SIG-M5 treated with dmso at 0.1 percent for 504 hours (cell line): ENCODE data around the gene ENTPD2.
"Not testable (repeated sequence)": the region's sequence is repeated elsewhere in the genome, so short reads cannot be mapped to it uniquely, and the experiment has no call there.

Source experiments
- DNase-seq: peaks from one replicate; lab custom pipeline; 2025; ENCODE audit not compliant: unreplicated experiment; lab: John Stamatoyannopoulos, UW

Gene ENTPD2

GRCh38 chr9:137048655-137049543 lies 5.0 kb downstream of the ENTPD2 start:
- DNase-seq = no peak

- peak; percentile 73 for DNase-seq
Measured at GRCh38 chr9:137046088-137046787, 7.6 kb downstream of the ENTPD2 start, which contains the start of gene NPDC1. NPDC1 (minus strand) TSS chr9:137046177; CDS start chr9:137045989, 188 bp downstream.

- DNase-seq = no peak
Measured at GRCh38 chr9:137045294-137046087, 8.4 kb downstream of the ENTPD2 start.

GRCh38 chr9:137044502-137045177 lies 9.2 kb downstream of the ENTPD2 start:
- no peak for DNase-seq

- no peak for DNase-seq
Measured at GRCh38 chr9:137044037-137044436, 9.8 kb downstream of the ENTPD2 start.

GRCh38 chr9:137042751-137043727 lies 10.8 kb downstream of the ENTPD2 start:
- DNase-seq = no peak

GRCh38 chr9:137041124-137041523 lies 12.7 kb downstream of the ENTPD2 start:
- DNase-seq = no peak

GRCh38 chr9:137040568-137040967 lies 13.3 kb downstream of the ENTPD2 start:
- DNase-seq = no peak

GRCh38 chr9:137039611-137040366 lies 14.1 kb downstream of the ENTPD2 start:
- no peak for DNase-seq

GRCh38 chr9:137038916-137039315 lies 14.9 kb downstream of the ENTPD2 start:
- no peak for DNase-seq

- DNase-seq = no peak
Measured at GRCh38 chr9:137037483-137037882, 16.4 kb downstream of the ENTPD2 start.

- DNase-seq = no peak
Measured at GRCh38 chr9:137037035-137037434, 16.8 kb downstream of the ENTPD2 start.

- no peak for DNase-seq
Measured at GRCh38 chr9:137035937-137036336, 17.9 kb downstream of the ENTPD2 start.

GRCh38 chr9:137035507-137035834 lies 18.4 kb downstream of the ENTPD2 start:
- DNase-seq = no peak

GRCh38 chr9:137034709-137035506 lies 19.0 kb downstream of the ENTPD2 start:
- DNase-seq = peak; percentile 84

GRCh38 chr9:137034039-137034708 lies 19.7 kb downstream of the ENTPD2 start:
- DNase-seq = peak; percentile 68

- not testable (repeated sequence) for DNase-seq
Measured at GRCh38 chr9:137033481-137033880, 20.4 kb downstream of the ENTPD2 start.

- no peak for DNase-seq
Measured at GRCh38 chr9:137032858-137033257, 21.0 kb downstream of the ENTPD2 start.
